ENCODE data around the gene ZNF445.
"Not testable (repeated sequence)": the region's sequence is repeated elsewhere in the genome, so short reads cannot be mapped to it uniquely, and the experiment has no call there.

Gene ZNF445

GRCh38 chr3:44476181-44476611, 1.3 kb downstream of the ZNF445 start:
- DNase-seq (ENCODE audit: low read depth in 2 of 2): no peak

DNA sequence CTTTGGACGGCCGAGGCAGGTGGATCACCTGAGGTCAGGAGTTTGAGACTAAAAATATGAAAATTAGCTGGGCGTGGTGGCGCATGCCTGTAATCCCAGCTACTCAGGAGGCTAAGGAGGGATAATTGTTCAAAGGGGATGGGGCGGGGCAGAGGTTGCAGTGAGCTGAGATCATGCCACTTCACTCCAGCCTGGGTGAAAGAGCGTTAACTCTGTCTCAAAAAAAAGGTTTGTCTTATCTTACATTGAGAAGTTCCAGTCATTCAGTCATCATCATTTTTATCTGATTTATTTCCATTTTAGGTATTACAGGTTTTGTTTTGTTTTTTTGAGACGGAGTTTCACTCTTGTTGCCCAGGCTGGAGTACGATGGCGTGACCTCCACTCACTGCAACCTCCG, 2.6 kb downstream of the ZNF445 start:
- DNase-seq (ENCODE audit: low read depth in 2 of 2): not testable (repeated sequence)

- no peak for DNase-seq (ENCODE audit: low read depth in 2 of 2)
These were observed 7.0 kb downstream of the ZNF445 start for GRCh38 chr3:44470430-44470829.

DNA sequence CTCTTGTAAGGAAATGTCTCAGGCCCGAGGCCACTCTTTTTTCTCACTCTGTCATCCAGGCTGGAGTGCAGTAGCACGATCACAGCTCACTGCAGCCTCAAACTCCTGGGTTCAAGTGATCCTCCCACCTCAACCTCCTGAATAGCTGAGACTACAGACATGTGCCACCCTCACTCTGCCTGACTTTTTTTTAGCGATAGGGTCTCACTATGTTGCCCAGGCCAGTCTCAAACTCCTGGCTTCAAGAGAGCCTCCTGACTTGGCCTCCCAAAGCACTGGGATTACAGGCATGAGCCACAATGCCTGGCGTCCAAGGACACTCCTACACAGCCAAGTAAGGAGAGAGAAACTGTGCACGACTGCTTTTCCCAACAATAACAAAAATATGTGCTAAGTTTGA, 7.6 kb downstream of the ZNF445 start:
- DNase-seq (ENCODE audit: low read depth in 2 of 2): no peak

DNA sequence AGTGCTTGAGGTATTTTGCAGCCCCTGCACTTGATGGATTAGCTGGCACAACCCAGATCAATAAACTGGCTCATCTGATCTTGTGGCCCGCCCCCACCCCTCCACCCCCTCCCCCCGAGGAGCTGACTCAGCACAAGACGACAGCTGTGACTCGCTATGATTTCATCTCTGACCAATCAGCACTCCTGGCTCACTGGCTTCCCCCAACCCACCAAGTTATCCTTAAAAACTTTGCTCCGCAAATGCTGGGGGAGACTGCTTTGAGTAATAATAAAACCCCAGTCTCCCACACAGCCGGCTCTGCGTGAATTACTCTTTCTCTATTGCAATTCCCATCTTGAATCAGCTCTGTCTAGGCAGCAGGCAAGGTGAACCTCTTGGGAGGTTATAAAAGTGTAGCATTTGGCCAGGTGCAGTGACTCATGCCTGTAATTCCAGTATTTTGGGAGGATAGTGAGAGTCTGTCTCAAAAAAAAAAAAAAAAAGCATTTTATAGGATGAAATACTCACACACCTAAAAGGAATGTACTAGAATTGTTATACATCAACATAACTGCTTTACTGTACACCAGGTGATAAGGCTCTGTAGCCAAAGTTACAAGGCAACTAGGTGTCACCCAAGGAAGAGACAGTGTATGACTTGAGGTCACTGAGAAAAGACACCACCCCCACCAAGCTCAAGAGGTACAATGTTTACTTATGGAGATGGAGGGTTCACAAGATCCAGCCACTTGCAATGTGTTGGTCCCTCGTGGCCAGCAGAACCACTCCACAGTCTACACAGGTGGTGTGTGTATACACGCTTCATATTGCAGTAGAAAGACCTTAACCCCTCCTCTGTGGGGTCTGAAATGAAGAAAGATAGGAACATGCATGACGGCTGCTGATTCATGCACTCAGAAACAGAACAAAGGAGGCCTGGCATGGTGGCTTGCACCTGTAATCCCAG, 8.6 kb downstream of the ZNF445 start:
- DNase-seq (ENCODE audit: low read depth in 2 of 2): no peak

DNA sequence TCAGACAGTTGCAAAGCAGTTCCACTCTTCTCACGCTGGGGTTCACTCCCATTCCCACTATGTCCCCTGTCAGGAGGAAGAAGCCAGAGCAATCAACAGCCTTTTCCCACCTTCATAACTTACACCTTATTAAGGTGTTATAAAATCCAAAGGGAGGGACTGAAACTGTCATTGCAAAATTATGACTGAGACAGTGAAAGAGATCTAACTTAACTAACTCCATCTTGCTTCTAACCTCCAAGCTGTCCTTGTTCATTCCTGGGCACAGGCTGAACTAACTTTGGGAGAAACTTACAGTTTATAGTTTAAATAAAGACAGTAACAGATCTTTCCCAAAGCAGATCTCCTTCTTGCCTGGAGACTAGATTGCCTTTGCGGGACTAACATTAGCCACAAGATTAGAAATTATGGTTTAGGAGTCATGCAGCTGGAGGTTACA, 9.4 kb downstream of the ZNF445 start:
- DNase-seq (ENCODE audit: low read depth in 2 of 2): not testable (repeated sequence)

DNA sequence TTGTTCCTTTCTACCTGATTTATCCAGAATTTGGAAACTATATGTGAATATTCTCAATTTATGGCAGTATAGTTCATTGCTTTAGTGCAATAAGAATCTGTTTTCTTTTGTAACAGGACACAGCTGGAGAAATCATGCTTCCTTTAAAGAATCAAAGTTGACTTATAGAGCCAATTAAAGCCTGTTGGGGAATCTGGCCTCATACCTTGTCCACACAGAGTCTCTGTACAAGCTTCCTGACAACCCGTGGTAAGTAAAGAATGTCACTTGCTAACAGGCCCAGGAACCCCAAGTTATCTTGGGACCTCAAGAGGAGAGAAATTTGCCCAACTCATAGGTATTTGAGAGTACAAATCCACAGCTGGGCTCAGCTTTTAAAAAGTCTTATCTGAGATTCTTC, 10.2 kb downstream of the ZNF445 start:
- DNase-seq (ENCODE audit: low read depth in 2 of 2): no peak

DNA sequence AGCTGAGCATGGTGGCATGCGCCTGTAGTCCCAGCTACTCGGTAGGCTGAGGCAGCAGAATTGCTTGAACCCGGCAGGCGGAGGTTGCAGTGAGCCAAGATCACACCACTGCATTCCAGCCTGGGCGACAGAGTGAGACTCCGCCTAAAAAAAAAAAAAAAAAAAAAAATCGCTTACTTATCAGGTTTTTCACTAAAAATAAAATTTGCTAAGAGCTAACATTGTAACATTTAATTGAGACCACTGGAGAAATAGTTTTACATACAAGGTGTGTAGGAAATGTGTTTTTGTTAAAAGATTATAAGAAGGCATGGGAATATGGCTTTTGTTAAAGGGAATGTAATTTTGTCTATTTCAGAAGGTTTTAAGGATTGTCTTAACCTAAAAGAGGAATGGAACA, 12.6 kb downstream of the ZNF445 start:
- DNase-seq (ENCODE audit: low read depth in 2 of 2): not testable (repeated sequence)

DNA sequence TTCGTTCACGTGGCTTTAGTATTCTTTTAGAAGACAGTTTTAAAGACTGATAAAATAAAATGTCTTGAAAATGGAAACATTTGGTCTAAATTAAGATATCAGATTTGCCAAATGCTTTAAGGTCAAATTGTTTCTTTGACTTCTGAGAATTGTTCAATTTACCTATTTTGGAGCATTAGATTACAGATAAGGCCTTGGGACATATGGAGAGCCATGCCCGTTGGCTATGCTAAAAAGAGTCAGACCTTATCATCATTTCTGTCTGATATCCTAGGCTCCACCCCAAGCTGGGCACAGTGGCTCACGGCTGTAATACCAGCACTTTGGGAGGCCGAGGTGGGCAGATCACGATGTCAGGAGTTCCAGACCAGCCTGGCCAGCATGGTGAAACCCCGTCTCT, 13.0 kb downstream of the ZNF445 start:
- DNase-seq (ENCODE audit: low read depth in 2 of 2): no peak

DNA sequence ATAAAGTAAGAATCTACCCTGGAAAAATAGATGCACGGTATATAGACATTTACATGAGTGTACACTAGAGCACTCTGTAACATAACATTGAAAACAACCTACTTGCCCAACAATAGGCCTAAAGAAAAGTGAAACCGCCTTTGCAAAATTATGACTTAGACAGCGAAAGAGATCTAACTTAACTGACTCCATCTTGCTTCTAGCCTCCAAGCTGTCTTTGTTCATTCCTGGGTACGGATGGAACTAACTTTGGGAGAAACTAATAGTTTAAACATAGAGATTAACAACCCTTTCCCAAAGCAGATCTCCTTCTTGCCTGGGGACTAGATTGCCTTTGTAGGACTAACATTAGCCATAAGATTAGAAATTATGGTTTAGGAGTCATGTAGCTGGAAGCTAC, 17.4 kb downstream of the ZNF445 start:
- DNase-seq (ENCODE audit: low read depth in 2 of 2): not testable (repeated sequence)

GRCh38 chr3:44455318-44455717, 22.2 kb downstream of the ZNF445 start:
- no peak for DNase-seq (ENCODE audit: low read depth in 2 of 2)

GRCh38 chr3:44454258-44454657, 23.2 kb downstream of the ZNF445 start:
- DNase-seq (ENCODE audit: low read depth in 2 of 2): no peak

DNA sequence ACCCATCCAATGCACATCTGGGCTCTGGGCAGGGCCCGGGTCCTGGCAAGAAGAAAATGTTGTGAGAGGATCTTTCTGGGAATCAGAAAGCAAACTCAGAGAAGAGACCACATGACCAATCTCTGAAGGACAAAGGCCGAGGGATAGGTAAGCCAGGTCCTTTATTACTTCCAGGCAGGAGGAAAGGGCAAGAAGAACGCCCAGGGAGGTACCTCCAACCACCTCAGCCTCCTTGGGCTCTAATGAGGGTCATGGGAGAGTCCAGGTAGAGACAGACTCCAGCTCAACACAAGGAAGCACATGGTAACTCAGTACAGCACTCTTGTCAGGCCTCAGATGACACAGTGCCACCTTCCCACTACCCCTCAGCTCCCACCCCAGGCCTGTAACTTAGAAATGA, 26.0 kb downstream of the ZNF445 start:
- no peak for DNase-seq (ENCODE audit: low read depth in 2 of 2)

GRCh38 chr3:44446929-44447328, 30.5 kb downstream of the ZNF445 start:
- DNase-seq (ENCODE audit: low read depth in 2 of 2): no peak

GRCh38 chr3:44445786-44446185, 31.7 kb downstream of the ZNF445 start:
- no peak for DNase-seq (ENCODE audit: low read depth in 2 of 2)

- no peak for DNase-seq (ENCODE audit: low read depth in 2 of 2)
These were observed 32.4 kb downstream of the ZNF445 start for GRCh38 chr3:44444896-44445691.

GRCh38 chr3:44444437-44444836, 33.0 kb downstream of the ZNF445 start:
- DNase-seq (ENCODE audit: low read depth in 2 of 2): no peak

- no peak for DNase-seq (ENCODE audit: low read depth in 2 of 2)
These were observed 34.7 kb downstream of the ZNF445 start for GRCh38 chr3:44442596-44443309.

DNA sequence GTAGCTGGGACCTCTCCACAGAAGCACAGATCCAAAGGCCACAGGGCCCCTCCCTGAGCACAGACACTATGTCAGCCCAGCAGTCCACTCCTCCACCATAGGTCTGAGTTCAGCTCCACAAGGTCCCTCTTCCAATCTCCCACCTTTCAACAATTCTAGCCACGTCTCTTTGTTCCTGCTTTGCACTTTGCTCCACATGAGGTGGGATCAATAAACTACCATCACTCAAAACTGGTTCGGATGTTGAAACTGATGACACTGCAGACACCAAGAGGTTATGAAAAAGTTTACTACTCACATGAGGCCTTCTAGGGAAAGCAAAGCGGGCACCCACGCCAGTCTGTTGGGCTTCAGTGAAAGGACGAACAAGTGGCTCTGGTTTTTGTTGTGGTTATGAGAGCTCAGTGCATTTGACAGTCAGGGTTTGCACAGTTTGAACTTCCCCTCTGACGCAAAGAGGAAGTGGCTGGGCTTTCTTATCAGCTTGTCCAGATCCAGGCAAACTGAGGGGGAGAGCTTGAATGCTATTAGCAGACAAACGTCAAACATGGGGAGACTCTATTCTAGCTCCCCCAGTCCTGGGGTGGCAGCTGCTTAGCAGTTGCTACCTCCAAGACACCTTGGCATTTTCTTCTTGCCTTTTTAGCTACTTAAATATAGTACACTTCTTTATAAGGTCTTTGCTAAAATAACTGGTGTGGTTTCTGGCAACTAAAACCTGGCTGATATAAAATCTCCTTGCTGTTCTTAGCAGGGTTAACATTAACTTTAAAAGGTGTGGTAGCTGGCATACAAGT, 37.8 kb downstream of the ZNF445 start:
- DNase-seq (ENCODE audit: low read depth in 2 of 2): peak; percentile 24 to 30

DNA sequence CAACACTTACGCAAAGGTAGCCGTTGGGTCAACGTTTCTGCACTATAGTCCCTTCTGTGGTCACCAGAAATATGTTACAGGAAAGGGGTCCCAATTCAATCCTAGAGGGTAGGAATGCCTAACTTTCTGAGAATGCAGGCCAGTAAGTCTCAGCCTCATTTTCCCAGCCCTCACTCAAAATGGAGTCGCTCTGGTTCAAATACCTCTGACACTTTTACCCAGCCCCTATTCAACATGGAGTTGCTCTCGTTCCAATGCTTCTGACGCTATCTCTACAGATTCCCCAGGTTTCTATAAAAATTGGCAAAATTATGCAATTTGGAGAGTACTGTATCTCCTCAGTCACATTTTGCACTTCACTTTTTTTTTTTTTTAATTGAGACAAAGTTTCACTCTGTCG, 39.7 kb downstream of the ZNF445 start:
- DNase-seq (ENCODE audit: low read depth in 2 of 2): no peak

DNA sequence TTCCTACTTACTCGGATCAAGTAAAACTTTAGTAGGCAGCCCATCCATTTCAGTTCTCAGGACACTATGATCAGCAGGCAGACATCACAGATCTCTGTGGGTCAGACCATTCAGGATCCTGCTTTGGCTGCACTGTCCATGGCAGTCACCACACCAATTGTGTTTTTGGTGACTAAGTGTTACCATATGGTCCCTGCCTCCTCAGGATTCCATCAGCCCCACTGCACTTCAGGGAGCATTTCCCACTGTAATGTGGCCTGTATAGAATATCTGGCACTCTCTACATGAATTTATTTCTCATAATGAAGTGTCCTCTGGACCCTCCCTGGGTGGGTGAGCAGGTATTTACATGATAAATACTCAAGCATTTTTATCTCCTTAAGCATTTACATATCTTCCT, 41.3 kb downstream of the ZNF445 start:
- no peak for DNase-seq (ENCODE audit: low read depth in 2 of 2)
